Measurements from ENCODE around the gene POLR3A.

POLR3A gene

DNA sequence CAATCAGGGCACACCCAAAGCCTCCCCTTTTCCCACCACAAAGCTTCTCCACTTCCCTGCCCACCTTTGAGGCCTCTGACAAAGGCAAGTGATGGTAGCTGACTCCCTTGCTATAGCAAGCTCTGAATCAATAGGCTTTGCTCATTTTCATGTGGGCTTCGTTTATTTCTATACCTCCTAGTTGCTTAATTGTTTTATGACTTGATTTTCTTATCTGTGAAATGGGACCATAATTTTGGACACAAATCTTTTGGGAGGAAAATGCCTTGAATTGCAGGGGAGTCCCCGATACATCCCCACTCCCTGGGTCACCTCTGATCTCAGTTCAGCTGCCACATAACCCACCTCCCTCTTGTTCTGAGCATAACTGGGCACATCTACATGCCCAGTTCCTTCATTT is 89.1 kb downstream of the POLR3A start:
- no peak overlapping the region for H3K27ac Mint-ChIP-seq
- peaks cover 5% of the 10 kb centered on the region for H3K27me3 Mint-ChIP-seq
- no peak overlapping the region for H3K4me3 Mint-ChIP-seq

DNA sequence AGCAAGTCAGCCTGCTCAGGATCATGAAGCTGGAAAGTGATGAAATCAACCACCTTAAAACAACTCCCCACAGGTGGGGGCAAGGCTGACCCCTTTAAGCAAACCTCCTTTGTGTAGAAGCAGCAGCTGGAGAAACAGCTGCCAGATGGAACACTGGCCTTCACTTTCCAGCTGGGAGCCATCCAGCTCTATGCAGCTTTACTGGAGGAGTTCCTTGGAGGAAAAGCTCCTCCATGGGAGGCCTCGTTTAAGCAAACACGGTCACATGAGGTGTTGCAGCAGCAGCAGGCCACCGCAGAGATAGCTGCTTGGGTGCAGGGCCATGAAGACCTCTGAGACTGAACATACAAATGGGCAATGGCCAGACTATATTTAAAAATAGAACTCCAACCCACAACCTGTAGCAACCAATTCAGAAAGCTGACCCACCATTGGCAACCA is 89.7 kb downstream of the POLR3A start:
- no peak overlapping the region for H3K27ac Mint-ChIP-seq
- no peak overlapping the region for H3K4me3 Mint-ChIP-seq
- peaks cover 5% of the 10 kb centered on the region for H3K27me3 Mint-ChIP-seq

More for the DNA sequence above, 89.1 kb downstream of the POLR3A start:
- Mint-ChIP-seq H3K36me3 (ENCODE audit: low read depth) (no peaks in the 10 kb centered on the region), H3K4me1 (ENCODE audit: low read depth) (no peaks in the 10 kb centered on the region), H3K9me3 (no peaks in the 10 kb centered on the region)

DNA sequence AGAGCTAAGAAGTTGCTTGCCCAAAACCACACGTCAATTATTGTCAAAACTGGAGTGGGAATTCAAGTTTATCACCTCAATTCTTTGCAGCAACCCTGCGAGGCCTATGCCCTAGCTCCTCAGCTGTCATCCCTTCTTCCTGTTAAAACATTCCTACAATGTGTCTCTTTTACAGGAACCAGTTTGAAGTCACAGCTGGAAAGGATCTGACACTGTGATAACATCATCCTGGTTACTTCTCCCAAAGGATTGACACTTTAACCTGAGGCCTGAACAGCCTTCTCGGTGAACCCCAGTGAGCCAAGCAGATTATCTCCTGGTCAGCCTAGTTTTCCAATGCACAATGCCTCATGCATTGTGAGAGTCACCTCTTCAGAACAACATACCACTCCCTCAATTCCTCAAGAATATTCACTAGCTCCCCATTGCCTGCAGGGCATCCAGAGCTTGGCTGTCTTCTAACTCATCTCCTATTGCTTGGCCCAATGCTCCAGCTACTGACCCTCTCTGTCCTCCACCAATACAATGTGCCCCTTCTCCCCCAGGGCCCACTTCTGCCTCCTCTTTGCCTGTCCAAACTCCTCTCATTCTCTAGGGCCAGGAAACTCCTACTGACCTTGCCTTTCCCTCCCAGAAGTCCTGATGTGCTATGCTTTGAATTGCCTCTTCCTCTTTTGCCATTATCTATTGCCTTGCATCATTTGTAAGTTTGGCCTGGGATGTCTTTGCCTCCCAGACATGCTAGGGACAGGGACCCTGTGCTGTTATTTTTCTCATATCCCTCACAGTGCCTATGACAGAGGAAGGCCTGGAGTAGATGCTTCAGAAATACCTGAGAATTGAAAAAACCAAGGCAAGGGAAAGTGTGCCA is 92.4 kb downstream of the POLR3A start:
- H3K27me3 Mint-ChIP-seq, result peaks cover 4% of the 10 kb centered on the region
- no peaks in the 10 kb centered on the region for H3K36me3 Mint-ChIP-seq (ENCODE audit: low read depth)
- no peak overlapping the region for H3K4me3 Mint-ChIP-seq
- no peaks in the 10 kb centered on the region for H3K4me1 Mint-ChIP-seq (ENCODE audit: low read depth)
- H3K9me3 Mint-ChIP-seq, result no peaks in the 10 kb centered on the region
- no peak overlapping the region for H3K27ac Mint-ChIP-seq

More for the DNA sequence above, 89.7 kb downstream of the POLR3A start:
- Mint-ChIP-seq H3K9me3 (no peaks in the 10 kb centered on the region), H3K36me3 (ENCODE audit: low read depth) (no peaks in the 10 kb centered on the region), H3K4me1 (ENCODE audit: low read depth) (no peaks in the 10 kb centered on the region)

DNA sequence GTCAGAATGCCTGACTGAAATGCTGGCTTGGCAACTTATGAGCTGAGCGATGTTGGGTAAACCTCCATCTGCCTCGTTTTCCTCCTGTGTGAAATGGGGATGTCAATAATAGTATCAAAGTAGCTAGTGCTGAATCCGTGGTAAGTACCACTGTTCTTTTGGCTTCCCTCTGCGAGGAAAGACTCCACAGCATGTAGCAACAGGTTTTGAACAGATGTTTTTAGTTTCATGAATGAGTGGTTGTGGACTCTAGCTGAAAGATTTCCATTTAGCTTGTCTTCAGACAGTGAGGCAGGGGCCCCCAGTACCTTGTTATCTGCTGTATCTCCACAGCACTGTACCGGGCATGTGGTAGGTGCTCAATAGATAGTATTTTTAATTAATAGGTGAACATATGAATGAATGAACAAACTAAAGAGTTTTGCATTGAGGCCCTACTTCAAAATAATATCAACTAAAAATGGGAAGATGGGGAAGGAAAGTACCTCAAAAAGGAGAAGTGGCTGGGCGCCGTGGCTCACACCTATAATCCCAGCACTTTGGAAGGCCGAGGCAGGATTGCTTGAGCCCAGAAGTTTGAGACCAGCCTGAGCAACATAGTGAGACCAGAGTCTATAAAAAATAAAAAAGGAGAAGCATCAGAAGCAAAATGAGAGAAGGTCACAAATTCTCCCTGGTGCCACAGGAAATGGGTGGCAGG is 97.1 kb downstream of the POLR3A start:
- Mint-ChIP-seq H3K27me3 (peaks cover 31% of the 10 kb centered on the region), H3K4me1 (ENCODE audit: low read depth) (peaks cover 7% of the 10 kb centered on the region)

DNA sequence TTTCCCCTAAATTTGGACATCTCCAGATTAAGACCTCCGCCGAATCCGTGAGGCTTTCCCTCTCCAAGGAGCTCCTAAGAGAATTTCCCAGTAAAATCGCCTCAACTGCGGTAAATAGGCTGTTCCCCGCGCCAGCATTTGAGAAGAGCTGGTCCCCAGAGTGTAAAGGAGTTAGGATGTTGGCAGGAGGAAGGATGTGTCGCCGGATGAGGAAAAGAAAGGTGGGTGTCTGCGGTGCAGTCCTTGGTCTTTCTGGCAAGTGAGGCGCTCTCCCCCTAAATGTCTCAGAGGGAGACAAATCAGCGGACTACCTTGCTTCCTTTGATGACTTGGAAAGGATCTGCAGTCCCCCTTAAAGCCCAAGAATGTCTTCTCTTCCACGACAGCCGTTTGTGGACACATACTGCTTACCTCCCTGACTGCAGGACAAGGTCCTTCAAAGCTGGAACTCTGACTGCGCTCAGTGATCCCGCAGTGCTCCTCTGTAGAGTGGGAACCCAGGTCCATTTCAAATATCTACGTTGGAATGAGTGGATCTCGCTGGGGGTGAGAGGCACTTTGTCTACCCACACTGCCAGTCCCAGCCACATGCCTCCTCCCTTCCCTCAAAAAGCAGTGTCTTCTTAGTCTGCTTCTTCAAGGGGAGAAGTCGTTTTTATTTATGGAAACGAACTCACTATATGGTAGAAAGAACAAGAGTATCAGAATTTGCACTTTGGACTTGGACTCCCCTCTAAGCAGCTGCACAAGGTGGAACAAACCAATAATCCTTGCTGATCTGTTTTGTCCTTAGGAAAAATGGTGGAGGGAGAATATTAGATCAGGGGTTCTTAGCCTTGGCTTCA is 101.7 kb downstream of the POLR3A start:
- H3K27ac Mint-ChIP-seq, result no peak overlapping the region
- no peaks in the 10 kb centered on the region for H3K36me3 Mint-ChIP-seq (ENCODE audit: low read depth)
- H3K27me3 Mint-ChIP-seq, result peaks cover 53% of the 10 kb centered on the region
- peaks cover 12% of the 10 kb centered on the region for H3K4me1 Mint-ChIP-seq (ENCODE audit: low read depth)
- H3K4me3 Mint-ChIP-seq, result peak overlapping the region; percentile 71
- H3K9me3 Mint-ChIP-seq, result no peaks in the 10 kb centered on the region

More for the DNA sequence above, 97.1 kb downstream of the POLR3A start:
- Mint-ChIP-seq H3K27ac (no peak overlapping the region), H3K9me3 (no peaks in the 10 kb centered on the region), H3K36me3 (ENCODE audit: low read depth) (no peaks in the 10 kb centered on the region), H3K4me3 (no peak overlapping the region)

DNA sequence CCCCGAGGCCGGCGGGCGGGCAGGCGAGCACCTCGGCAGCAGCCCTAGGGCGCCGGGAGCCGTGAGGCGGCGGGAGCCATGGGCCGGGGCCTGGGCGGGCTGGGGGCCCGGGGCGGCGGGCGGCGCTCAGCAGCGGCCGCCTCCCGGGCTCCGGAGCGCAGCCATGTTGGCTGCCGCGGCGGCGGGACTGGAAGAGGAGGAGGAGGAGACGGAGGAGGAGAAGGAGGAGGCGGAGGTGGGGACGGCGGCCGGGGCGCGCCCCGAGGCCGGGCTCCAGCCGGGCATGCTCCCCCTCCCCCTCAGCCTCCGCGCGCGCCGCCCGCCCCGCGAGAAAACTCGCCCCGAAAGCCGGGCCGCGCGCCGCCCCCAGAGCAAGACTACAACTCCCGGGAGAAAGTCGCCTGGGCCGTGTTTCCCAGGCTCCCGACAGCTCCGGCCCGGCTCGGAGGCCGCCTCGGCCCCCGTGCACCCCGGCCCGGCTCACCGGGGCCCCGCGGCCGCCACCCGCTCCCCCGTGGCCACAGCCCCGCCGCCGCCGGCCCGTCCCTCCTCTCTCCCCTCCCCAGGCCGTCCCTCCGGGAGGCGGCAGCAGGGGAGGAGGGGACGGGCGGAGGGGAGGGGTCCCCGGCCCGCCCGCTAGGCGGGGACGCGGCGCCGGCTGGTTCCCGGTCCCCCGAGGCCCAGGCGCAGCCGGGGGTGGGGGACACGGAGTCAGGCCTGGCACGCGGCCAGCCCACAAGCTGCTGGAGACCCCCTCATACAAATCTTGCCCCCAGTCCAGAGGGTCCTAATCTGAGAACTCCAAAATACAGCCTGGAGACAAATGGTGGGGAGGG is 102.5 kb downstream of the POLR3A start, which contains the start of gene DLG5:
Gene DLG5 (minus strand): TSS at position 190 of the 836 bp plus-strand sequence. CDS start 235 bp downstream, outside the sequence.
- Mint-ChIP-seq H3K27me3 (peaks cover 48% of the 10 kb centered on the region), H3K36me3 (ENCODE audit: low read depth) (no peaks in the 10 kb centered on the region), H3K27ac (no peak within 1 kb of the TSS)

DNA sequence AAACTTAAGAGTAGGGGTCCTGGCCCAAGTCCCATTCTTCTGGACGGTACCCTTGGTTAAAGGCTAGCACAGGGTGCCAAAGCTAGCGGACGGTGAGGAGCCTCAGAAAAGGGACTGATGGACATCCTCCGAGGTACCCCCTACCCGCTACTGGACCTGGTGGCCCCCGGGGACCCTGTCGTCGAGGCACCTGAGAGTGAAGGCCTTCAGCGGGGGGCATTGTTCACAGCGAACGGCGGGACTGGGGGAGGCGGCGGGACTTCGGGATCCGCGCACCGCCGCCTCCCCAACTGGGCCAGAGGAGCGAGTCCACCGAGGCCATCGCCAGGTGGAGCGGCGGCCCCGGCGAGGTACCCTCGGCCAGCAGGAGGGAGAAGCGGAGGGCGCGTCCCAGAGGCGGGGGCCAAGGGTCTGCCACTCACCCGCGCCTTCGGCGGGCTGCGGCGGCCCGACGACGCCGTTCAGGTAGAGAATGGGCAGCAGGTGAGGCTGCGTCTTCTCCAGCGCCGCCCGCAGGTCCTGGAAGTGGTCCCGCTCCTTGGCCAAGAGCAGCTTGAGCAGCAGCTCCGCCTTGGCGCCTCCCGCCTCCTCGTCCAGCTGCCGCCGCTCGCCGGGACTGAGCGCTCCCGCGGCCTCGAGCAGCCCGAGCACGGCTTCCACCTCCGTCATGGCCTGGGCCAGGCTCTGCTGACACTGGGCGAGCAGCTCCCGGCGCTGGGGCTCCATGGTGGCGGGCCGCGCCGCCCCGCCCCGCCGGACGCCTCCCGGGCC is 103.3 kb downstream of the POLR3A start:
- Mint-ChIP-seq H3K4me3 (peak overlapping the region; percentile 44), H3K27me3 (peaks cover 47% of the 10 kb centered on the region), H3K4me1 (ENCODE audit: low read depth) (peaks cover 12% of the 10 kb centered on the region), H3K9me3 (no peaks in the 10 kb centered on the region), H3K36me3 (ENCODE audit: low read depth) (no peaks in the 10 kb centered on the region), H3K27ac (no peak overlapping the region)

More for the DNA sequence above, 102.5 kb downstream of the POLR3A start, which contains the start of gene DLG5:
- Mint-ChIP-seq H3K4me3 (peak within 1 kb of the TSS; percentile 71), H3K4me1 (ENCODE audit: low read depth) (peaks cover 12% of the 10 kb centered on the region), H3K9me3 (no peaks in the 10 kb centered on the region)

DNA sequence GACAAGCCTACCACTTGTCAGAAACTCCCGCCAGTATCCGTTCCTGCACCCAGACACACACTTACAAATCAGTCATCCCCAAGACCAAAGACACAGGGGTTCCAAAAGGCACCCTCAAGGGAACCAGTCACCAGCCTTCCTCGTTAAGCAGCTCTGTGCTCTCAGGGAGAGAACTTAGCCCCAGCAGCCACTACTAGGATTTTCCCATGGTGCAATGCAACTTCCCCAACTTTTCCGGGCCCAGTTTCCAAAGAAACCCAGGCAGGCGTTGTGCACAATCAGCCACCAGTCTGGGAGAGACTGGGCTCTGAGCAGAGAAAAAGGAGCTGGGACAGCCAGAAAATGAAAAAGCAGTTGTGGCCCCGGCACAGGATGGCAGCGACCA is 103.9 kb downstream of the POLR3A start:
- Mint-ChIP-seq H3K9me3 (no peaks in the 10 kb centered on the region), H3K36me3 (ENCODE audit: low read depth) (no peaks in the 10 kb centered on the region), H3K27me3 (peaks cover 47% of the 10 kb centered on the region), H3K4me3 (peak overlapping the region; percentile 44), H3K4me1 (ENCODE audit: low read depth) (peaks cover 12% of the 10 kb centered on the region), H3K27ac (no peak overlapping the region)

DNA sequence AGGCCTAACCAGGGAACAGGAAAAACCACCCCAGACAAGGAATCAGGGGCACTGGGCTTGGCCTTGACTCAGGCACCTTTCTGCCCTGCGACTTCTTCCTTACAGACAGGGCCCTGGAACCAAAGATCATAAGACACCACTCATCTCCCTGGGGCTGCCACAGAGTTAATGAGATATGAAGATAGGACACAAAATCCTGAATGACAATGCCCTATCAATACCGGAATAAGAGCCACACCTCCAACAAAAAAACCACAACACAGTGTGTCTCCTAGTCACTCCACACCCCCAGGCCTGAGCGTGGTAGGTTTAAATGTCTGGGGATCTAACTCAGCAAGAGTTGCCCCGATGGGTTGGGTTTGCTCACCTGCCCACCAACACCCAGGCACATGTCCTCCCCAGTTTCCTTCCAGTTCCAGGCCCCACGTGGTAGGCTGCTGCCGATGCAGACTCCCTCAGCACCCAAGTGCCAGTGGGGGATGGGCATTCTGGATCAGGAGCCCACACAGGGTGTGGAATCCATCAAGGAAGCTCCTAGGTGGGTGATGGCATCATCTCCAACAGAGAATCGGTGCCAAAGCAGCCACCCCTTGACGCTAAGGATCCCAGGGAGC is 106.6 kb downstream of the POLR3A start:
- peaks cover 38% of the 10 kb centered on the region for H3K27me3 Mint-ChIP-seq

DNA sequence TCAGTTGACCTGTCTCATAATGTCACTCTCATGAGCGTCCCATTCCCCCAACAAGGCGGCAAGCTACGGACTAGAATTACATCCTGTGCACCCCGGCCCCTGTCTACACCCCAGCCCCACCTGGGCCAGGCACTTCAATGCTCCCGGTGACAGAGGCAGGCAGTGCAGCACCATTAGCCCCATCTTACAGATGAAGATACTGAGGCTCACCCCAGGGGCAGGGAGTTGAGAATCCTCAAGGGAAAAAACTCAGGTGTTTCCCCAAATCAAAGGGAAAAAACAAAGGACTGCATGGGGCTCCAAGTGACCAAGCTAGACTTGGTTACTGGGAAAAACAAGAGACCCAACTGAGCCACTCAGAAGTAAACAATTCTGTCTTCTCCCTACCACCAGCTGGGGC is 107.3 kb downstream of the POLR3A start:
- Mint-ChIP-seq H3K4me1 (ENCODE audit: low read depth) (peaks cover 5% of the 10 kb centered on the region), H3K36me3 (ENCODE audit: low read depth) (no peaks in the 10 kb centered on the region), H3K9me3 (no peaks in the 10 kb centered on the region), H3K27me3 (peaks cover 32% of the 10 kb centered on the region), H3K4me3 (no peak overlapping the region), H3K27ac (no peak overlapping the region)

More for the DNA sequence above, 106.6 kb downstream of the POLR3A start:
- Mint-ChIP-seq H3K9me3 (no peaks in the 10 kb centered on the region), H3K4me1 (ENCODE audit: low read depth) (peaks cover 10% of the 10 kb centered on the region), H3K36me3 (ENCODE audit: low read depth) (no peaks in the 10 kb centered on the region), H3K4me3 (no peak overlapping the region), H3K27ac (no peak overlapping the region)

DNA sequence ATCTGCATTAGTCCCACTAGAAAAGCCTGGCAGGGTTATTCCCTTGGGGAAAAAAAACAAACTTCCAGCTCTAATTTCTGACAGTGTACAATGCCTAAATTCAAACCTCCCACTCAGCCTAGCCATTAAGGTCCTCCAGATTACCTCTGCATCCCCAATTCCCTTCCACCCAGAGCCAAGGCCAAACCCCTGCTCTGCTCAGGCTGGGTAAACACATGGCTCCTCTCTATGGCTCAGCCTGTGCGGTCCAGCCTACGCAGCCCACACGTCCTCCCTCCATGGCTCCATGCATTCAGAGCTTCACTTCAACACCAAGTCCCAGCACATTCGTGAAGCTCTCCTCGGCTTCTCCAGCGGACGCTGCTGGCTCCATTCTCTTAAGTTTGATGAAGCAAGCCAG is 107.9 kb downstream of the POLR3A start:
- Mint-ChIP-seq H3K27me3 (peaks cover 32% of the 10 kb centered on the region), H3K4me1 (ENCODE audit: low read depth) (peaks cover 5% of the 10 kb centered on the region), H3K36me3 (ENCODE audit: low read depth) (no peaks in the 10 kb centered on the region), H3K4me3 (no peak overlapping the region), H3K27ac (no peak overlapping the region), H3K9me3 (no peaks in the 10 kb centered on the region)

DNA sequence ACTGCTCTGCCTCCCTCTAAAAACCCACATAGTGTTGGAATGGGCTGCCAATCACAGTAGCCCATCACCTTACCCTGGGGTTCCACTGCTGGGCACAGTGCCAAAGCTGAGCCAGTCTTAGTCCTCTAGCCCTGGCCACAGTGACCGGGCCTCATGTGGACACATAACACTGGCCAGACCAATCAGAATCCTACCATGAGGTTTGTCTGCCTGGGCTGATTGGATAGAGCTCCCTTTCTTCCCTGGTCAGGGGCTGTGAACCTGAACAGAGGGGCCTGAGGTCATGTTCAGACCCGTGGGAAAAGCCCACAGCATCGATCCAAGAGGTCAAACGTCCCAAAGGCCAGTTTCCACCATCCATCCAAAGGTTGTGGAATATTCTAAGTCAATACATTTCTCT is 108.8 kb downstream of the POLR3A start:
- H3K27ac Mint-ChIP-seq, result no peak overlapping the region
- H3K27me3 Mint-ChIP-seq, result peaks cover 31% of the 10 kb centered on the region
- H3K4me3 Mint-ChIP-seq, result no peak overlapping the region
- H3K36me3 Mint-ChIP-seq (ENCODE audit: low read depth), result no peaks in the 10 kb centered on the region
- H3K9me3 Mint-ChIP-seq, result no peaks in the 10 kb centered on the region
- H3K4me1 Mint-ChIP-seq (ENCODE audit: low read depth), result peaks cover 5% of the 10 kb centered on the region

DNA sequence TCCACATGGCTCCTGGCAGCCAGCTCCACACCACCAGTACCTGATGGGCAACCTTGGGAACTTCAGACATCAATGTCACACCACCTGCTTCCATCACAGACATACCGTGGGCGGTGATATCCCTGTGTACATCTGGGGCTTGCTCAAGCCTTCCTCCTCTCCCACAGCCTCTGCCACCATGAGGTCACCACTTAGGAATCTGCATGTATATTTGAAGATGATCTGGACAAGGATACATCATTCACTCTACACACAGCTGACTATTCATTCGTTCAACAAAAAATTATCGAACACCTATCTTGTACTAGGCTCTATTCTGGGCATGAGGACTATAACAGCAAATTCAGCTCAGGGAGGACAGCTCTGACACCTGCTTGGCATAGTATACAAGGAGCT is 109.6 kb downstream of the POLR3A start:
- Mint-ChIP-seq H3K27me3 (peaks cover 25% of the 10 kb centered on the region), H3K36me3 (ENCODE audit: low read depth) (no peaks in the 10 kb centered on the region), H3K27ac (no peak overlapping the region), H3K9me3 (no peaks in the 10 kb centered on the region), H3K4me1 (ENCODE audit: low read depth) (no peaks in the 10 kb centered on the region), H3K4me3 (no peak overlapping the region)

Measured in stimulated activated naive CD8-positive, alpha-beta T cell treated with anti-CD3 and anti-CD28 coated beads, Interleukin-15, Interleukin-2, amounts not matched to agents 100 ng/mL and 50 ng/mL, for 24 hours (primary cell).